Ovary (tissue), 3 donors: ENCODE results near the gene EFCAB6.

Experiments used
- CTCF ChIP-seq, 3 donors: fragments of 450-650 bp in 2 of 3; fragments of 200-600 bp in 1 of 3; IDR thresholded peaks; one replicate each; pipeline versions ENCODE4 v1.5.1 to v1.8.0; 2016 to 2022; ENCODE audit warnings: antibody characterized with exemption in 3 of 3, mild to moderate bottlenecking in 1 of 3
- EP300 ChIP-seq: sonication (generic); formaldehyde crosslinking; IDR thresholded peaks from one replicate; pipeline ENCODE4 v1.6.1; 2017; ENCODE audit warnings: antibody characterized with exemption
- POLR2A ChIP-seq: fragments of 450-650 bp; IDR thresholded peaks from one replicate; pipeline ENCODE4 v1.6.1; 2017; ENCODE audit warnings: antibody characterized with exemption, mild to moderate bottlenecking, moderate library complexity
- donor health status: DM: no; HTN: no; CAD: no.

- TF ChIP-seq CTCF (IDR thresholded peaks at IDR 0.05) (no peak), POLR2A (no peak), EP300 (no peak)
Observed at GRCh38 chr22:43740587-43741270, 71.4 kb downstream of the EFCAB6 start.
